HG02870 (cell line): ENCODE results near the gene ZNF512B.
"Not testable (repeated sequence)": the region's sequence is repeated elsewhere in the genome, so short reads cannot be mapped to it uniquely, and the experiment has no call there.

Experiments used
- ATAC-seq: cut with Tn5 transposase; IDR thresholded peaks from one replicate; pipeline ENCODE4 v1.9.1; 2021; ENCODE audit warnings: mild to moderate bottlenecking, moderate library complexity; ENCODE audit not compliant: unreplicated experiment

ZNF512B gene

DNA sequence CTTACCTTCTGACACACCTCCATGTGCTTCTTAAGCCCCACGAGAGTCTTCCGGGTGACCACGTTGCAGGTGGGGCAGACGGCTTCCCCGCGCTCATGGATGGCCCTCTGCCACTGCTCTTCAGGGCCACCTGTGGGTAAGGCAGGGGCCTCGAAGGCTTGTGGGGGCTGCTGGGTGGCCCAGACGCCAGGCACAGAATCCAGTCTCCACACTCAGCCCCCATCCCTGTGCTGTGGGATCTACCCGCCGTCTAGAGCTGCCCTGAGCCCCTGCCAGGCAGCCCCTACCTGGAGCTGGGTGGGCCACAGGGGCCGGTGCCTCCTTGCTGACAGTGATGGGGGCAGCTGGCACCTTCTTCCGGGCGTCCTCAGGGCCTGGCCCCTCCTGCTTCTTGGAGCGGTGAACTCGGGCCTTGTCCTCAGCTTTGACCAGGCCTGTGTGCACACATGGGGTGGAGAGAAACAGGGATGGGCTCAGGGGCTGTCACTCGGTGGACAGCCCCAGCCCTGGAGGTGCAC is 5.9 kb downstream of the ZNF512B start:
- no peak for ATAC-seq

DNA sequence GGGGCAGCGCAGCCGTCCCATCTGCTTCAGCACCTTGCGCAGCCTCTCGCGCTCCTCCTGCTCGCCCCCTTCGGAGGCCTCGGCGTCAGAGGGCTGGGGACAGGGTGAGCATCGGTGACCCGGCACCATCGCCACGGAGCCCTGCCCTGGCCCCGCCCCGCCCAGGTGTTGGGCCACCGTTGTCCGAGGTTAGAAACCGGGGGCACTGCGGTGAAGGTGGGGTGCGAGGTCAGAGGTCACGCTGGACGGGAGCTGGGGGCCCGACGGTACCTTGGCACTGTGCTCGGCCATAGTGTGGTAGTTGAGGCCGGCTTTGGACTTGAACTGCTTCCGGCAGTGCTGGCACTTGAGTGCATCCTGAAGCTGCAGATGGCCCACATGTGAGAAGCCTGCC is 6.4 kb downstream of the ZNF512B start:
- no peak for ATAC-seq

DNA sequence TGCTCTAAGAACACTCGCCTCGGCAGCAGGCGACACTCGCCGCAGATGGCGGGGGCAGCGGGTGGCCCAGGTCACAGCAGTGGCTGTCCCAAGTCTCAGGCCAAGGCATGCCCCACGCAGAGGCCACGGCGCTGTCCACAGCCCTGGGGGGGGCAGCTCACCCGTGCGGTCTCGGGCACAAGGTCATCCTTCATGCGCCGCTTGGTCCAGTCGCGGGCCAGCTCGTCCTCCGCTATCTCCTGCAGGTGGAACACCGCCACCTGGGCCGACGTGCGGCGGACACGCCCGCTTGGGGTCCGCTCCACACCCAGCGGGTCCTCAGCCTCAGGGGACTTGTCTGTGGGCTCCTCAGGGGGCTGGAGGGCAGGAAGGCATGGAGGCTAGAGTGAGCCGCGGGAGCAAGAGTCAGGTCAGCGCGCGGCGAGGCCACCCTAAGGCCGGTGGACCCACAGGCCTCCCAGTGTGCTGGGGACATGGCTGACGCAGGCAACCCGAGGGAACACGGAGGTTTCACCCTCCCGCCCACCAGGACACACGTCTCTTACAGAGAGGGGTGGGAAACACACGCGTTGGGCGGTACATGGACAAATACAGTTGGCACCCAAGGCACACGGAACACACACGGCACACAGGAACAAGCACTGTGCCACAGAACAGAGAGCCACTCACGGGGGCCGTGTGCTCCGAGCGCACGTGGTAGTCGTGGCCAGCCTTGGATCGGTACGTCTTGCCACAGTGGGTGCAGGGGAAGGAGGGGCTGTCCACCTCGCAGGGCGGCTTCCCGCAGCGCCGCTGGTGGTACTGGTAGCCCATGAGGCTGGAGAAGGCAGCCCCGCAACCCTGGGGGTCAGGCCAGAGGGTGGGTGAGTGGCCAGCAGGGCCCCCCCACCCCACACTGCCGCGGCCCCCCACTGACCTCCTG is 7.0 kb downstream of the ZNF512B start:
- ATAC-seq: no peak

DNA sequence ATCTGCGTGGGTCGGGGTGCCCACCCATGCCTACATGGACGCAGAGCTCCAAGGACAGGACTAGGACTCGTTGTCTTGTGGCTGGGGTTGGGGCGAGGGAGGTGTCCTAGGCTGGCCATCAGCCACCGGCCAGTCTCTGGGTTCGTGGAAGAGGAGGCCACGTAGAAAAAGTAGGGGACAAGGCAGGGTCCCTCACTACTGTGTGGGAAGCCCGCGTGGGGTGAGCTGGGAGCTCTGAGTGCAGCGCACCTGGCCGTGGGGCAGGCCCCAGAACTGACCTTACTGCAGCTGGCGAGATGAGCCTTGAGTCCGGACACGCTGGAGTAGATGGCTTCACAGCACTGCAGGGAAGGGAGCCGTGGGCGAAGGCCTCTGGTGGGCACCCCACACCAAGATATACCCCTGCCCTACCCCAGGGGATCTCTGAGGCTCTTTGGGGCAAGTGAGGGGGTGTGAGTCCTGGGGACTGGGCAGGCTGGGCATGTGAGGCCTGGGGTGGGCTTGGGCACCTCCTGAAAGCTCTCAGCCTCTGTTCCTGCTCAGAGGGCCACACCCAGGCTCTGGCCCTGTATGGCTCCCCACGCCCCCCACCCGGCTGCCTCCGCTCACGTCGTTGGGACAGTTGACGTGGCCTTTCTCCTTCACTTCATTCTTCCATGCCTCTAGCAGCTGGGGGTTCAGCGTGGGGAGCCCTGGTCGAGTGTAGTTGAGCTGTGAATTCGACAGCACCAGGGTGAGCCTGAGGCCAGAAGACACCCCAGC is 7.9 kb downstream of the ZNF512B start:
- no peak for ATAC-seq

DNA sequence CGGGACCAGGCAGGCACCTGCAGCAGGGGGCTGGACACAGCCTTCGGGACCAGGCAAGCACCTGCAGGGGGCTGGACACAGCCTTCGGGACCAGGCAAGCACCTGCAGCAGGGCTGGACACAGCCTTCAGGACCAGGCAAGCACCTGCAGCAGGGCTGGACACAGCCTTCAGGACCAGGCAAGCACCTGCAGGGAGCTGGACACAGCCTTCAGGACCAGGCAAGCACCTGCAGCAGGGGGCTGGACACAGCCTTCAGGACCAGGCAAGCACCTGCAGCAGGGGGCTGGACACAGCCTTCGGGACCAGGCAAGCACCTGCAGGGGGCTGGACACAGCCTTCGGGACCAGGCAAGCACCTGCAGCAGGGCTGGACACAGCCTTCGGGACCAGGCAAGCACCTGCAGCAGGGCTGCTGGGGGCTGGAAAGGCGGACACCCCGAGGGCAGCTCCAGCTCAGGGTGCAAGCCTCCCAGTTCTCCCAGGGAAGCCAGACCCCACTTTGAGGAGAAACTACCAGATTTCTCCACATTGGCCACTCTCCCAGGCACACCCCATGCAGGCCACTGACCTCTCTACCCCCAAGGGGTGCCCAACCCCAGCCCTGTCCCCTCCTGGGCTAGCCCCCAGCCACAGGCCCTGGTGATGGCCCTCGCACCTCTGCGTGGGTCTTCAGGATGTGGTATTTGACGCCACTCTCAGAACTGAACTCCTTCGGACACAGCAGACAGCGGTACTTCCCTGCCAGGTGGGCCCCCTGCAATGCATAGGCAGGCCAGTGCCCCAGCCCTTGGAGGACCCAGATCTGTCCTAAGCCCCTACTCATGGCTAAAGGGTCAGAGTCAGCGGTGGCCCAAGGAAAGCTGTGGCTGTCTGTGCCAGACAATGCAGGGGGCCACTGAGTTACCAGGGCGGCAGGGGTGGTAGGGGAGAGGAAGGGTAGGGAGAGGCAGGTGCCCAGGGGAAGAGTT is 8.8 kb downstream of the ZNF512B start:
- not testable (repeated sequence) for ATAC-seq

DNA sequence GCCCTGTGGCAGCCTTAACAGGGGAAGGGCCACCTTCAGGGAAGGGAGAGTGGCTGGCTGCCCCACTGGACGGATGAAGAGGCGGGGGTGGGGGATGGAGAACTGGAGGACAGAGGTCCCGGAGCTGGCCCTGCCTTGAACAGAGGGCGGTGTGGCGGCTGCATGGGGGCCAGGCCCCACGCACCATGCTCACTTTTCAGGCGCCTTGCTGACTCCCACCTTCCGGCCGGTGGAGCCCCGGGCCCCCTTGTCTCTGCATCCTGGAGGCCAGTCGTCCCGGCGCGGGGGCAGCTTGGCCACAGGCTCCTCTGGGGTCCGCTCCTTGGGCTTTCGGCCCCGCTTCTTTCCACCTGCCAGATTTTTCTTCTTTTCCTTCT is 10.0 kb downstream of the ZNF512B start:
- ATAC-seq: no peak

DNA sequence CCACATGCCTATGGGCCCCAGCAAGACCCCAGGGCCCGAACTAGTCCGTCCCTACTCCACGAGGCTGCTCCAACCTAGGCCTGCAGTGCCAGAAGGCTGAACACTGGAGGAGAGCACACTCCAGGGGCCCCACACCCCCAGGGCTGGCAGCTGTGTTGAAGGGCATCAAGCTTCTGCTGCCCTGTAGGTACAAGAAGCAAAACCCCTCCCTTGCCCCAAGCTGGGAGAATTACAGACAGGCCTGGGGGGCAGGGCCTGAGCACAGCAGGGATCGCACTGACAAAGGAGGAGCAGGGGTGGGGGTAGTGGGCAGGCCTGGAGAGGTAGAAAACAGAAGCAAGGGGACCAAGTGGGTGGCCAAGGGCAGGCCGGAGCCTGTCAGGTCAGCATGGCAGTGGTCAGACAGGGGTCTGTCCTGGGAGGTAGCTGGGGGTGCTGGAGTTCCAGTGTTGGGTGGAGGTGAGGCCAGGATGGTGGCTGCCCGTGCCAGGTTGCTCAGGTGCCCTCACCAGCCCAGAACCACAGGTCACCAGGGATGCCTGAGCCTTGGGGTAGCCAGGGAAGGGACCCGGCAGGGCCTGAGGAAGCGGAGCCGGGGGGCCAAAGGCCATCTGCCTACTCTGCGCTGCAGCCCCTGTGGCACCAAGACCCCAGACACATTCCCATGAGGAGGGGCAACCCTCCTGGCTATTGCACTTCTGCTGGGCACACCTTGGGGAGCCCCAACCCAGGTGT is 10.6 kb downstream of the ZNF512B start:
- ATAC-seq: no peak

DNA sequence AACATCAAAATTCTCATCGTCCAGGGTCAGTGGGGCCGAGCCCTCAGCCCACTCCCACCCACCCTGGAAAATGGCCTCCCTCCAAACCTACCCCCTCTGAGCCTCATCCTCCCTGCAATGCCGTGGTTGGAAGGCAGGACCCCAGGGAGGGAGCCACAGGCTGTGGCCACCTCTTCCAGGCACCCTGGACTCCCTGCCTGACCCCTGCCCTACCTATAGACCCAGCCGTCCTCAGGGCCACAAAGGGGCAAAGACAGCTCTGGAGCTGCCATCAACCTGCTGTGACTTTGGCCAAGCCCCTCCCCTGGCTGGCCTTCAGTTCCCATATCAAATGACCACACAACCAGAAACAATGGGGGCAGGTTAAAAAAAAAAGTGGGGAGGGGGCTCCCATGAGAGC is 11.3 kb downstream of the ZNF512B start:
- ATAC-seq: no peak

DNA sequence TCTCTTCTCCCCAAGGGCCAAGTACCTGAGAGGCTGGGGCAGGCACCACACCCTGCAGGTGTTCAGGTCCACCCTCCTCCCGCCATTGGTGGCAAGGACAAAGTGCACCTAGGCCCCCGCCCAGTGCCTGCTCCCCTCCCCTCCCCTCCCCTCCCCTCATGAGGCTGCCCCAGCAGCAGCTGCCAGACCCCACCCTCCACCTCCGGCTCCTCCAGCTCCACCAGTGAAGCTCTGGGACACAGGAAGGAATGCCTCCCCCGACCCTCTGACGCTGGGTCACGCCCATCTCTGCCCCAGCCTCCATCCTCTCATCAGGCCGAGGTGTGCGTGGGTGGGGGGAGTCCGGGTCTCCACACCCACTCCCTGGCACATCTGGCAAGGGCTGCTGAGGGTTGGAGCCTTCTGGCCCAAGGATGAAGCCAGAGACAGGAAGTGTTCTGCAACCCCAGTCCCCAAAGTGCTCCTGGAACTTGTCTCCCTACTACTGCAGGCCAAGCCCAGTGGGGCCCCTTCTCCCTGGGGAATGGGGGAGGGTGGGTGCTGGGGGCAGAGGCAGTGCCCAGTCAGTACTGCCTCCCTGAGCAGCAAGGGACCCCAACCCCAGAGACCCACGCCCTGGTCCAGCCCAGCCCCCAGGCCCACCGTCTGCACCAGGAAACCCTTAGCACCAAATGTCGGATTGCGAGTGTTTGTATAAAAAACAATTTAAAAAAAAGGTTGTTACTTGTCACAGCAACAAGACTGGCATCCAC is 11.9 kb downstream of the ZNF512B start:
- no peak for ATAC-seq

DNA sequence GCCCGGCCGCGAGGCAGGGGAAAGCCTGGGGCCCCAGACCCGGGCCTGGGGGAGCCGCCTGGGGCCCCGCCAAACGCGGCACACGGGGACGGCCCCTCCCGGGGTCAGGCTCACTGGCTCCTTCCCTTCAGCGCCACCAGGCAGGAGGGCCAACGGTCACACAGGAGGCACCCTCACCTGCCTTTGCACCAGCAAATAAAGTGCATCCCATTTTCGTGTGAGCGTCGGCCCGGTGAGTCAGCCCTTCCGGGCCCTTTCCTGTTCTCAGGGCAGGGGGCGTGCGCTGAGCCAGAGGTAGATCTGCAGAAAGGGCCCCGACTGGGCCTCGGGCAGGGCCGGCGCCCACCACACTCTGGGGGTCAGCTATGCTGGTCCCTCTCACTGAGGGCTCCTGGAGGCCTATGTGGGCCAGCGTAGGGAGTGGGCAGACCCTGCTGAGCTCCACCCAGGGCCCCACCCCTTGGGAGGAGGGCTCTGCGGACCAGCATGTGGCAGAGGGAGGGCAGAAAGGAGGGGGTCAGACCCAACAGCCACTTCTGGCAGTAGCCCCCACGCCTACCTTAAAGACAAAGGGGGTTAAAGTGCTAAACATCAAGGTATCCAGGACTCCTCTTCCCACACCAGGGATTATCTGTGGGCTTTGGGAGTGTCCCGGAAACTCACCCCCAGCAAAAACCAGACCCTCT is 12.6 kb downstream of the ZNF512B start:
- peak; percentile 16 for ATAC-seq

DNA sequence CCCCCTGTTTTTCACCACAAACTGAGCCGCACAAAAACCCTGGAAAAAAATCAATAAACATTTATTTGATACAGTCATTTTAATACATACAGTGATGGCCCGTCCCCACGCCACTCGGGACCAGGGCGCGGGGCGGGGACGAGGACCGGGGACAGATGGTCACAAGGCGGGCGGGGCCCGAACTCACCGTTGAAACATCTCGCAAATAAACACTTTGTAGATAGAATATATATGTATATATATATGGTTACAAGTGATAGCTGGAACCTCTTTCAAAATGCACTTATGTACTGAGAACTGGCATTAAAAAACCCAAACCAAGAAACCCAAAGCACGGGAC is 13.1 kb downstream of the ZNF512B start:
- no peak for ATAC-seq

DNA sequence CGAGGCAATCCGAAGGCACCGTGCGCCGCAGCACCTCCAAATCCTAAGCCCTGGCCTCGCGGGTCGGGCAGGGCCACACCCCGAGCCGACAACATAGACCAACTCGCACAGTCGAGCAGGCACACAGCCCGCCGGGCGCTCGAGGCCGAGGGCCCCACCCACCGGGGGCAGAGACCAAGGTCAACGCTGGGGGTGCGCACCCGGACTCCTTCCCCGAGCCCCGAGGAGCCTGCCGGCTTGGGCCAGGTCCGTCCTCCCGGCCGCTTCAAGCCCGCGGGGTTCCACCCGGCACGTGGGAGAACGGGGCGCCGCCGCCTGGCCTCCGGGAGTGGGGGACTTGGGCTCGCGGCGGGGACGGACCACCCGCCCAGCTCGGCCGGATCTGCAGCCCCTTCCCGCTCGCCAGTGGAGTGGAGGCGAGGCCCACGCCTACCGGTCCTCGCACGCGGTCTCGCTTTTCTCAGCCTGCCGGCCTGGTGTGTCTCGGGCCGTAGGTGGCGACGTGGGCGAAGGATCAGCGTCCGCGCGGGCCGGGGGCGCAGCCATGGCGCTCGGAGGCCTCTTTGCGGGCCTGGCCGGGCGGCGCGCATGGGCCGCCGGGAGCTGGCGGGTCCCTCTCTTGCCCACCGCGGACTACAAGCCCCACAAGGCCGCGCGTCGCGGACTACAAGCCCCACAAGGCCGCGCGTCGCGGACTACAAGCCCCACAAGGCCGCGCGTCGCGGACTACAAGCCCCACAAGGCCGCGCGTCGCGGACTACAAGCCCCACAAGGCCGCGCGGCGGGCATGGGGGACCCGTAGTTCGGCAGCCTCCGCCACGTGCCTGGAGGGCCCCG is 13.7 kb downstream of the ZNF512B start, which contains the start of gene UCKL1:
UCKL1 (minus strand) TSS at position 590 of the 837 bp plus-strand sequence; CDS start at position 546, 44 bp downstream.
- peak; percentile 73 for ATAC-seq

DNA sequence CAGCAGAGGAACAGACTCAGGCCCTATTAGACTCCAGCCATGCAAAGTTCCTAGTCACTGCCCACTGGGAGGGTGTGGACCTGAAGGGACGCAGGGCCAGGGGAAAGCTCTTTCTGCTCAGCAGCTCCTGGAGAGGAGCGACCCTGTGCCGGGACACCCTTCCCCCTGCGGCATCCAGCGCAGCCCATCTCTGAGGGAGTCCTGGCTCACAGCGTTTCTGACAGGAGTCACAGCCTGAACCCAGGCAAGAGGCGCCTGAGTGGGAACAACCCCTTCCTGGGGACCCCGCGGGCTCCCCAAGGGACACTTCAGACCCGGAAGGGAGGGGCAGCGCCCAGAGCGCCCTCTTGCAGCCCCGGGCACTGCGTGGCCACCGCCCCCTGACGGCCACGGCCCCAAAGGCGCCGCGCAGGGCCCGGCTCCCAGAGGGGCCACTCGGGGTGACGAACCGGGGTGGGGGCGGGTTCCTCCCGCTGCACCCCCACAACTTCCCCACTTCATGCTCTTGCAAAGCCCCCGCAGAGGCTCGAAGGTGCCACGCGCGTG is 14.4 kb downstream of the ZNF512B start:
- ATAC-seq: no peak

DNA sequence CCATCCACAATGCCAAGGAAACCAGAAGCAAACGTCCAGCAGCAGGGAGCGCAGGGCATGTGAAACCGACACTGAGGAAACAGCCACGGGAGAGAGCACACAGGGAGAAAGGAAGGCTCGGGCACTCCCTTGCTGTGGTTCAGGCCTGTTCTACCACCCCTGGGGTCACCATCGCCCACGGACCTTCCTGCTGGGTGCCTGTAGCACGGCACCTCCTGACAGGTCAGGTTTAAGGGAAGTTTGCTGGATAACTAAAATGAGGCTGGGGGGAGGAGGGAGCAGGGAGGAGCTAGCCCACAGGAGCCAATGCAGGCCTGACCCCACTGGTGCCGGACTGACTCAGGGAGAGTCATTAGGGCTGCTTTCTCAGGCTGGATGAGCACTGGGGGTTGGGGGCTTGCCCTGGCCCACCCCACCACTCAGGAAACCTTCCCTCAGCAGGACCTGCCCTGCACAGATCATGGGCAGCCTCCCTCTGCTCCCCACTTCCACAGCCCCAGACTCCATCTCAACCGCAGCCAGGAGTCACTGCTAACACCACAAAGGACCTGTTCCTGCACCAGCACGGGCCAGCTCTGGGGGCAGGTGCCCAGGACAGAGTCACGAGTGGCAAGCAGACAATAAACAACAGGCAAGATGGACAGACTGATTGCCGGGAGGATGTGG is 15.8 kb downstream of the ZNF512B start:
- ATAC-seq: no peak

DNA sequence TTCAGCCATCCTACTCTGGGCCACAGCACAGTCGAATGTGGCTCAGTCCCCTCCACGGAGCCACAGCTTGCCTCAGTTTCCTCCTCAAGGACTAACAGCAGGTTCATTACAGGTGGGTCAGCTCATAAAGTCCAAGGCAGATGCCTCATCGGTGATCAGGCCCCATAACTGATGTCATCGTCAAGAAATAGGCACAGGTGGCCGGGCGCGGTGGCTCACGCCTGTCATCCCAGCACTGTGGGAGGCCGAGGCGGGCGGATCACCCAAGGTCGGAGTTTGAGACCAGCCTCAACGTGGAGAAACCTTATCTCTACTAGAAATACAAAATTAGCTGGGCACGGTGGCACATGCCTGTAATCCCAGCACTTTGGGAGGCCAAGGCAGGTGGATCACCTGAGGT is 17.0 kb downstream of the ZNF512B start:
- ATAC-seq: no peak

DNA sequence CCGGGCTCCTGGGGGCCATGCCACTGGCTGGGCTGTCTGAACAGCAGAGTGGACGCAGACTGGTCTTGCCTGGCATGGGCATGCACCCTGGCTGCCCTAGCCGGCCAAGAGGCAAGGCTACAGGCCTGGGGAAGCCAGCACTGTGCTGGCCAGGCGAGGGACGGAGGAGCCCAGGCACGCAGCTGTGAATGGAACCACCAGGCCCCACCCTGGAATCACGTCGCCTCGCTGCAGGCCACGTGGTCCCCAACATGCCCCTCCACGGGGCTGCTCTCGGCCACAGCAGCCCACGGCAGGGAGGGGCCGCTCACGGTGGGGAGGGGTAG is 17.6 kb downstream of the ZNF512B start:
- ATAC-seq: no peak
